Fibroblast of mammary gland (primary cell): ENCODE data around the gene IGFBPL1.
A peak's percentile ranks its signal among the peaks of the same experiment; 100 is the strongest.
"Not testable (repeated sequence)": the region's sequence is repeated elsewhere in the genome, so short reads cannot be mapped to it uniquely, and the experiment has no call there.

ENCODE experiments used
- DNase-seq: peaks from one replicate; pipeline ENCODE4 v3.0.0-alpha.2; 2010; ENCODE audit warnings: low read depth
- H3K4me3 ChIP-seq: 2 replicates; pipeline ENCODE4 v1.5.1; 2011; ENCODE audit warnings: low read depth, mild to moderate bottlenecking, low read length, moderate library complexity; ENCODE audit not compliant: control insufficient read depth
- TF ChIP-seq, protein P1 (sequence below): conservative IDR thresholded peaks from 2 replicates; pipeline ENCODE4 v1.5.1; 2011; ENCODE audit warnings: low read depth, low read length, inconsistent platforms; ENCODE audit not compliant: control insufficient read depth, insufficient read depth

The IGFBPL1 gene

DNA sequence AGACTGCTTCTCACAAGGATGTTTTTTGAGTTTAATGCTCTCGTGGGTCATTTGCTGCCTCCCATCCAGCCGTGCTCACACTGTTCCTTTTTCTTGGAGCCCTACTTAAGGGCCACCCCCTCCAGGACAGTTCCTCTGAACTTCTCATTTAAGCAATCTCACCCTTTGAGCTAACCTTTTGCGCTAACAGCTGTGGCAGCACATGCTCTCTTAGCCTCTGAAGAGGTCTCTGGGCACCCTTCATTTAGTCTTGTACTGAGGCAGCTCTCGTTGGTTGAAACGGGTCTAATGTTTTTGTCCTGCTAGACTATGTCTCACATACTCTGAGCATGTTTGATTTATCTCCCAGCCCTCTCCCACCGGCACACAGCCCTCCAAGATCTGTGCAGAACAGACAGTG lies 19.9 kb downstream of the IGFBPL1 start:
- TF ChIP-seq, protein P1, sequence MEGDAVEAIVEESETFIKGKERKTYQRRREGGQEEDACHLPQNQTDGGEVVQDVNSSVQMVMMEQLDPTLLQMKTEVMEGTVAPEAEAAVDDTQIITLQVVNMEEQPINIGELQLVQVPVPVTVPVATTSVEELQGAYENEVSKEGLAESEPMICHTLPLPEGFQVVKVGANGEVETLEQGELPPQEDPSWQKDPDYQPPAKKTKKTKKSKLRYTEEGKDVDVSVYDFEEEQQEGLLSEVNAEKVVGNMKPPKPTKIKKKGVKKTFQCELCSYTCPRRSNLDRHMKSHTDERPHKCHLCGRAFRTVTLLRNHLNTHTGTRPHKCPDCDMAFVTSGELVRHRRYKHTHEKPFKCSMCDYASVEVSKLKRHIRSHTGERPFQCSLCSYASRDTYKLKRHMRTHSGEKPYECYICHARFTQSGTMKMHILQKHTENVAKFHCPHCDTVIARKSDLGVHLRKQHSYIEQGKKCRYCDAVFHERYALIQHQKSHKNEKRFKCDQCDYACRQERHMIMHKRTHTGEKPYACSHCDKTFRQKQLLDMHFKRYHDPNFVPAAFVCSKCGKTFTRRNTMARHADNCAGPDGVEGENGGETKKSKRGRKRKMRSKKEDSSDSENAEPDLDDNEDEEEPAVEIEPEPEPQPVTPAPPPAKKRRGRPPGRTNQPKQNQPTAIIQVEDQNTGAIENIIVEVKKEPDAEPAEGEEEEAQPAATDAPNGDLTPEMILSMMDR, result no peak
- DNase-seq, result no peak
- no peak overlapping the region for H3K4me3 ChIP-seq

DNA sequence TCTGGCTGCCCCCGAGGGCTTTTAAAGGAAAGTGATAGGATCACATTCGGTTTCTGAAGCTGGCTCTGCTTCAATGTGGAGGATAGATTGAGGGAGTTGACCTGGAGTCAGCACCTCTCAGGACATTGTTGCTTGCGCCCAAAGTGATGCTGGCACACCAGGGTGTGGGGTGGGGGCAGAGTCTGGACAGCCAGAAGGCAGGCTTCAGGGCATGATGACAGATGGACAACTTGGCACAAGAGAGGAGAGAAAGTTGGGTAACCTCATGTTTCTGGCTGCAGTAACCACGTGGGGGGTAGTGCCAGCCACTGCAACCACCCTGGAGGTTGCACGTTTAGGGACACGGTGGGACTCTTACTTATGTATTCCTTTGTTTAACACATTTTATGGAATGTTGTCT lies 22.3 kb downstream of the IGFBPL1 start:
- DNase-seq, result no peak
- no peak overlapping the region for H3K4me3 ChIP-seq
- TF ChIP-seq, protein P1, result no peak

DNA sequence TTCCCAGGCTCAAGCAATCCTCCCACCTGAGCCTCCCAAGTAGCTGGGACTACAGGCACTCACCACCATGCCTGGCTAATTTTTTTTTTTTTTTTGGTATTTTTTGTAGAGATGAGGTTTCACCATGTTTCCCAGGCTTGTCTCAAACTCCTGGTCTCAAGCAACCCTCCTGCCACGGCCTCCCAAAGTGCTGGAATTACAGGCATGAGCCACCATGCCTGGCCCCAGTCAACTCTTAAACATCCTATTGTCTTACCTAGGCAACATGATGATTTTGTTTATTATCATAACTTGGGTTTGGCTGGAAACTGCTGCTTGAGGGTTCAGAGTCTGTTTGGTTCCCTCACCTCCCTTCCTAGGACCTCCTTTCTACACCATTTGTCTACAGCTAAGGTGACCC lies 25.1 kb downstream of the IGFBPL1 start:
- DNase-seq, H3K4me3 ChIP-seq: not testable (repeated sequence)

DNA sequence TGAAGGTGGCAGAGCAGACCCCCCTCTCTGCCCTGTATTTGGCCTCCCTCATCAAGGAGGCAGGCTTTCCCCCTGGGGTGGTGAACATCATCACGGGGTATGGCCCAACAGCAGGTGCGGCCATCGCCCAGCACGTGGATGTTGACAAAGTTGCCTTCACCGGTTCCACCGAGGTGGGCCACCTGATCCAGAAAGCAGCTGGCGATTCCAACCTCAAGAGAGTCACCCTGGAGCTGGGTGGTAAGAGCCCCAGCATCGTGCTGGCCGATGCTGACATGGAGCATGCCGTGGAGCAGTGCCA lies 27.9 kb downstream of the IGFBPL1 start:
- DNase-seq, result no peak
- no peak overlapping the region for H3K4me3 ChIP-seq
- TF ChIP-seq, protein P1, result no peak

DNA sequence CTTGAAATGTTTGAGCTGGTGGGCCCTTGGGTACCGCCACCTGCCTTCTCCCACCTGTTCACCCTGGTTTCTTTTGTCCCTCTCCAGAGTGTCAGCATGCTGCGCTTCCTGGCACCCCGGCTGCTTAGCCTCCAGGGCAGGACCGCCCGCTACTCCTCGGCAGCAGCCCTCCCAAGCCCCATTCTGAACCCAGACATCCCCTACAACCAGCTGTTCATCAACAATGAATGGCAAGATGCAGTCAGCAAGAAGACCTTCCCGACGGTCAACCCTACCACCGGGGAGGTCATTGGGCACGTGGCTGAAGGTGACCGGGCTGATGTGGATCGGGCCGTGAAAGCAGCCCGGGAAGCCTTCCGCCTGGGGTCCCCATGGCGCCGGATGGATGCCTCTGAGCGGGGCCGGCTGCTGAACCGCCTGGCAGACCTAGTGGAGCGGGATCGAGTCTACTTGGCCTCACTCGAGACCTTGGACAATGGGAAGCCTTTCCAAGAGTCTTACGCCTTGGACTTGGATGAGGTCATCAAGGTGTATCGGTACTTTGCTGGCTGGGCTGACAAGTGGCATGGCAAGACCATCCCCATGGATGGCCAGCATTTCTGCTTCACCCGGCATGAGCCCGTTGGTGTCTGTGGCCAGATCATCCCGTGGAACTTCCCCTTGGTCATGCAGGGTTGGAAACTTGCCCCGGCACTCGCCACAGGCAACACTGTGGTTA lies 28.4 kb downstream of the IGFBPL1 start:
- H3K4me3 ChIP-seq, result no peak overlapping the region
- DNase-seq, result no peak
- TF ChIP-seq, protein P1, result no peak

DNA sequence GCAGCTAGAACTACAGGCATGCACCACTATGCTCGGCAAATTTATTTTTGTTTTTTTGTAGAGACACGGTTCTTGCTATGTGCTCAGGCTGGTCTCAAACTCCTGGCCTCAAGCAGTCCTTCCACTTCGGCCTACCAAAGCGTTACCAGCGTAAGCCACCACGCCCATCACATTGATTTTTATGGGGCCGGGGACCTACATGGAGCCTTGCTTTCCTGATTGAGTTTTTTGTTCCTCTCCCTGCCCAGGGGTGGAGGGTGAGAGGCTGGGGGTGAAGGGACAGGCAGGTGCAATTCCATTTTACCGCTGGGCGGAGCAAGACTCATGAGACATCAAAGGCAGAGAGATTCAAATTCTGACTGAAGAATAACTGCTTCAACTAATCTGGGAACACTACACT lies 29.8 kb downstream of the IGFBPL1 start:
- TF ChIP-seq, protein P1, result no peak
- no peak for DNase-seq

DNA sequence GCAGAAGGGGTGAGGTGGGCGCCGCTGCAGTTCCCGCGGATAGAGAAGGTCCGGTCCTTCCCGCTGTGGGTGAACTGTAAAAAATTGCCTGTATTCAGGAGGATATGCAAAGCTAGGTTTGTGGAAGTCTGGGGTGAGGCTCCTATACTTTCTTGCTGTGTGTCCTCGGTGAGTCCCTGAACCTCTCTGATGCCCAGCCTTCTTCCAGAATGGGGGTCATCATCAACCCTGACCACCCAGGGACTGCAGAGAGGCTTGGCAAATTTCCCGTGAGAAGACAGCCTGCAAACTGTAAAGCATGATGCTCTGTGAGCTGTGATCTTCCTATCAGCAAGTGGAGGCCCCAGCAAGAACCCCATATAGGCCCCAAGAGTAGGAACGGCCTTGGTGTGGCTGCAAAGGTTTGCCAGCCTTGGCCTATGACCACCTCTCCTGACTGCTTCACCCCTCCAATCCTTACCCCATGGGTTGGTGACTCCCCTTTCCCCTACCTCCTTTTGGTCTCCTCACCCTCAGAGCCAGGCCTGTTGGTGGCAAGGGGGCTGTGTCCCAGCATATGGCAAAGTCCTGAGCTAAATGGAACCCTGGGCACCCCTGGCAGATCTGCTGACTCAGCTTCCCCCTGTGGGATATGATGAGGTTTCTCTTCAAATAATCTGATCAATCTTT lies 31.0 kb downstream of the IGFBPL1 start:
- peak overlapping the region; percentile 86 for H3K4me3 ChIP-seq
- TF ChIP-seq, protein P1, result no peak
- no peak for DNase-seq

More for the DNA sequence above, 29.8 kb downstream of the IGFBPL1 start:
- no peak overlapping the region for H3K4me3 ChIP-seq
